PC-9 (cell line): ENCODE measurements around the gene THYN1.

Experiments used
- EZH2 ChIP-seq: fragments of 200-600 bp; sonication (generic); IDR thresholded peaks from 2 replicates; pipeline ENCODE4 v1.8.0; 2017; ENCODE audit warnings: antibody characterized with exemption, low read depth
- TF ChIP-seq, protein P1 (sequence below): fragments of 200-600 bp; sonication (generic); conservative IDR thresholded peaks from 2 replicates; pipeline ENCODE4 v1.6.1; 2017; ENCODE audit warnings: mixed run types, antibody characterized with exemption, mild to moderate bottlenecking, moderate library complexity

DNA sequence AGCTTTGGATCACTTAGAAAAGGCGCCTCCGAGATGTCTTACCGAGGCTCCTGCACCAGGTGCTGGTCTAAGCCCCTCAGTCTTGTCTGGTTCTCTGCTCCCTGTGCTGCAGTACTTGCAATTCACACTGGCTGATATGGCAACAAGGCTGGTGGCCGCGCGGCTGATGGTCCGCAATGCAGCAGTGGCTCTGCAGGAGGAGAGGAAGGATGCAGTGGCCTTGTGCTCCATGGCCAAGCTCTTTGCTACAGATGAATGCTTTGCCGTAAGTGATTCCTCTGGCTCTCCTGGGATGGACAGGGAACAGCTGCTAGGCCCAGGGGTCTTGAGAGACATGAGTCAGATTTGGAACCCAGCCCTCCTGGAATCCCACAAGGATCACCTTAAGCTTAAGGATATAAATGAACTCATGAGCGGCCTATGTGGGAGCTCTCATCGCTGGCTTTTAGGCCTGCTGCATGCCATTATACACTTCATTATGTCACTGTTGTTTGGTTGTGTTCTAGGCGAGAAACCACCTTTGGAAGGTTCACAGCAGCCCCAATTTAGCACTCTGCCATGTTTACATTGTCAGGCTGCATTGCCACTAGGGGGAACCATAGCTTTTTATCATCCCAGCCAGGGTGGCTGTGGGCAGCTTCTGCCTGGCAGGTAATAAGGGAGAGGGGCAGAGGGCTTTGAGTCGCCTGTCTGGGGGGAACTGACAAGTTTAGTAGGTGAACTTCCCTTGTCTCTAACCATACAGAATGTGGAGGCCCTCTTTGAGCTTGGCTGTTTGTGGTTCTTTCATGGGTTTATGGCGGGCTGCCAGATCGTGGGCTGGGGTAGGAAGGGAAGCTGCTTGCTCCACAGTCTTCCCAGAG, 8.7 kb upstream of the THYN1 start:
- TF ChIP-seq, protein P1, sequence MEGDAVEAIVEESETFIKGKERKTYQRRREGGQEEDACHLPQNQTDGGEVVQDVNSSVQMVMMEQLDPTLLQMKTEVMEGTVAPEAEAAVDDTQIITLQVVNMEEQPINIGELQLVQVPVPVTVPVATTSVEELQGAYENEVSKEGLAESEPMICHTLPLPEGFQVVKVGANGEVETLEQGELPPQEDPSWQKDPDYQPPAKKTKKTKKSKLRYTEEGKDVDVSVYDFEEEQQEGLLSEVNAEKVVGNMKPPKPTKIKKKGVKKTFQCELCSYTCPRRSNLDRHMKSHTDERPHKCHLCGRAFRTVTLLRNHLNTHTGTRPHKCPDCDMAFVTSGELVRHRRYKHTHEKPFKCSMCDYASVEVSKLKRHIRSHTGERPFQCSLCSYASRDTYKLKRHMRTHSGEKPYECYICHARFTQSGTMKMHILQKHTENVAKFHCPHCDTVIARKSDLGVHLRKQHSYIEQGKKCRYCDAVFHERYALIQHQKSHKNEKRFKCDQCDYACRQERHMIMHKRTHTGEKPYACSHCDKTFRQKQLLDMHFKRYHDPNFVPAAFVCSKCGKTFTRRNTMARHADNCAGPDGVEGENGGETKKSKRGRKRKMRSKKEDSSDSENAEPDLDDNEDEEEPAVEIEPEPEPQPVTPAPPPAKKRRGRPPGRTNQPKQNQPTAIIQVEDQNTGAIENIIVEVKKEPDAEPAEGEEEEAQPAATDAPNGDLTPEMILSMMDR: peak; percentile 74
- no peak for TF ChIP-seq EZH2
